H1 (cell line): Measurements from ENCODE around the gene PDZD2. TPM values are rescaled to one million over a fixed set of nuclear protein-coding genes. Genes with fewer than 3 reads are reported as not detected.

Experiments used
- CEBPB ChIP-seq: IDR thresholded peaks from 2 replicates; pipeline ENCODE4 v1.6.1; 2012; ENCODE audit warnings: low read depth, low read length
- EZH2 ChIP-seq: fragments of 200-600 bp; sonication (generic); IDR thresholded peaks from 2 replicates; pipeline ENCODE4 v1.7.1; 2012; ENCODE audit warnings: low read depth, mild to moderate bottlenecking, moderate library complexity, low read length, inconsistent platforms; ENCODE audit not compliant: severe bottlenecking
- HDAC2 ChIP-seq, 2 experiments: fragments of 300-600 bp in 1 of 2; sonication (generic) in 1 of 2; IDR thresholded peaks; 2 replicates each; pipeline ENCODE4 v1.6.1; 2011 to 2012; ENCODE audit warnings: low read depth in 2 of 2, low read length in 2 of 2, mild to moderate bottlenecking in 2 of 2, moderate library complexity in 2 of 2, borderline replicate concordance in 1 of 2, inconsistent platforms in 1 of 2
- KDM5A ChIP-seq: fragments of 200-600 bp; IDR thresholded peaks from 2 replicates; pipeline ENCODE4 v1.7.1; 2012; ENCODE audit warnings: mild to moderate bottlenecking, low read length, inconsistent platforms, mixed read lengths
- PHF8 ChIP-seq: fragments of 200-600 bp; sonication (generic); conservative IDR thresholded peaks from 2 replicates; pipeline ENCODE4 v1.7.1; 2012; ENCODE audit warnings: low read depth, mild to moderate bottlenecking, inconsistent platforms, low read length, moderate library complexity
- TCF12 ChIP-seq: IDR thresholded peaks from 2 replicates; pipeline ENCODE4 v1.6.1; 2011; ENCODE audit warnings: low read depth, mild to moderate bottlenecking, low read length
- polyA plus RNA-seq, 7 experiments: library from polyadenylated mRNA; depleted of rRNA in 3 of 7; stranded (reverse) in 5 of 7; unstranded in 2 of 7; fragments of >200 nt in 5 of 7; fragments of 200-250 nt in 2 of 7; gene quantifications; 1 replicate in 5 of 7; 2 replicates in 1 of 7; 4 replicates in 1 of 7; pipeline versions ENCODE4 v1.2.1 to v1.2.3, GENCODE V29; 2011 to 2013; ENCODE audit warnings: missing spikeins in 2 of 7, mixed read lengths in 2 of 7
- total RNA-seq: library from RNA; stranded (reverse); fragmentation: NEBNext Ultra II Directional; extraction: Animal tissue kit (Norgen Biotek cat#: 25700); gene quantifications from 2 replicates; pipeline ENCODE4 v1.2.1, GENCODE V29; 2021

The PDZD2 gene
- total and polyA plus RNA-seq, 2 of the 8 experiments (the other 6 are each of a cell fraction or from before 2014, with no cell fraction given) = 1.2 to 6.8 TPM

DNA sequence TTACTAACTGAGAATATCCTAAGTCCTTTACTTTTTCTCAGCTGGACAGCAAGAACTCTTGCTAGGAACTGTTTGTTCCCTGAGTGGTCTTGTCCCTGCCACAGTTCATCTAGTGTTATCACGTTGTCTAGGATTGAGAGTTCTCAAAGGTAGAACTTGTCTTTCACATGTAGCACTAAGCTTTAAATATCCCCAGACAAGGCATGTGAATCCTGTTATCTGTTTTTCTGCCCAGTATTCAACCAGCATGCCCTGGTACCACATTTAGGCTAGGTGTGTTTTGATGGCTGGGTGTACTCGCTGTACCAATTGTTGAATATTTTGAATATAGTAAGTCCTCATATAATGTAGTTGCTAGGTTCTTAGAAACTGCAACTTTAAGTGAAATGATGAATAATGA lies 27.9 kb upstream of the PDZD2 start (continued):
- TF ChIP-seq EZH2 (no peak), TCF12 (no peak), CEBPB (no peak), KDM5A (no peak), PHF8 (no peak), HDAC2 (IDR thresholded peaks at IDR 0.05; ENCODE audit: borderline replicate concordance in 1 of 2, low read depth in 2 of 2, low read length in 2 of 2) (no peak)
